GM12892 (cell line): ENCODE measurements around the gene GFRA1.
"Not testable (repeated sequence)": the region's sequence is repeated elsewhere in the genome, so short reads cannot be mapped to it uniquely, and the experiment has no call there.

Experiments
- POLR2A ChIP-seq: IDR thresholded peaks from 2 replicates; pipeline ENCODE4 v1.6.1; 2011; ENCODE audit warnings: low read depth, low read length, control low read depth
- POLR2AphosphoS5 ChIP-seq: IDR thresholded peaks from 2 replicates; pipeline ENCODE4 v1.6.1; 2011; ENCODE audit warnings: low read depth, low read length, control low read depth

DNA sequence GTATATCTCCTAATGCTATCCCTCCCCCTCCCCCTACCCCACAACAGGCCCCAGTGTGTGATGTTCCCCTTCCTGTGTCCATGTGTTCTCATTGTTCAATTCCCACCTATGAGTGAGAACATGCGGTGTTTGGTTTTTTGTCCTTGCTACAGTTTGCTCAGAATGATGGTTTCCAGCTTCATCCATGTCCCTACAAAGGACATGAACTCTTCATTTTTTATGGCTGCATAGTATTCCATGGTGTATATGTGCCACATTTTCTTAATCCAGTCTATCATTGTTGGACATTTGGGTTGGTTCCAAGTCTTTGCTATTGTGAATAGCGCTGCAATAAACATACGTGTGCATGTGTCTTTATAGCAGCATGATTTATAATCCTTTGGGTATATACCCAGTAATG lies 220.5 kb downstream of the GFRA1 start:
- not testable (repeated sequence) for TF ChIP-seq POLR2A, POLR2AphosphoS5
